Renal cortex interstitium (tissue), 11 donors: ENCODE data around the gene MVB12B. TPM values are rescaled to one million over a fixed set of nuclear protein-coding genes. Genes with fewer than 3 reads are reported as not detected.
"Not testable (repeated sequence)": the region's sequence is repeated elsewhere in the genome, so short reads cannot be mapped to it uniquely, and the experiment has no call there.

ENCODE experiments used
- DNase-seq, 11 donors: peaks; one replicate each; pipeline ENCODE4 v3.0.0-alpha.2; 2013; ENCODE audit warnings: low read depth in 9 of 11, low spot score in 4 of 11; ENCODE audit errors: extremely low read depth in 1 of 11
- polyA plus RNA-seq, 3 donors: library from polyadenylated mRNA; unstranded; fragments of 120-200 nt; gene quantifications; one replicate each; pipeline ENCODE4 v1.2.1, GENCODE V29; 2013; ENCODE audit not compliant: insufficient read length in 3 of 3

Gene MVB12B
- polyA plus RNA-seq, 3 donors: 15.4 to 19.3 (median 16.3) TPM

- no peak for DNase-seq
These were observed 197.9 kb downstream of the MVB12B start for GRCh38 chr9:126524353-126525077.

- DNase-seq: no peak
These were observed 199.8 kb downstream of the MVB12B start for GRCh38 chr9:126526218-126527108.

GRCh38 chr9:126527109-126527825 is 200.6 kb downstream of the MVB12B start:
- DNase-seq: no peak

DNA sequence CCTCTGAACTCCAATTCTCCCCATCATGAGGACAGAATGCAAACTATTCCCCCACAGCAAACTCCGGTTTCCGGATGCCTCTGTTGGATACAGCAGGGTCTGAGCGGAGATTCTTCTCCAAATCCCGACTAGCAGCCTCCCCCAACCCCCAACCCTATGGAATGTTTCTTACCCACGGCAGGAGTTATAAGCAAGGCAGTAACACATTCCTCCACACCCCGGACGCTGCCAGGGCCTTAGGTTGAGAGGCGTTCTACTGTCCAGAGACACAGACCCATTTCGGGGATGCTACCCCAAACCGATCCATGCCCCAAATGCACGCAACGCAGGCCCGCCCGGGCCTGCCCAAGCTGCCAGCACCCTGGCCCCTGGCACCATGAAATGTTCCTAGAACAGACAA is 201.5 kb downstream of the MVB12B start:
- no peak for DNase-seq

GRCh38 chr9:126528915-126529314 is 202.3 kb downstream of the MVB12B start:
- no peak for DNase-seq

GRCh38 chr9:126531035-126531571 is 204.5 kb downstream of the MVB12B start:
- DNase-seq: no peak

GRCh38 chr9:126531591-126531990 is 205.0 kb downstream of the MVB12B start:
- DNase-seq: no peak

DNA sequence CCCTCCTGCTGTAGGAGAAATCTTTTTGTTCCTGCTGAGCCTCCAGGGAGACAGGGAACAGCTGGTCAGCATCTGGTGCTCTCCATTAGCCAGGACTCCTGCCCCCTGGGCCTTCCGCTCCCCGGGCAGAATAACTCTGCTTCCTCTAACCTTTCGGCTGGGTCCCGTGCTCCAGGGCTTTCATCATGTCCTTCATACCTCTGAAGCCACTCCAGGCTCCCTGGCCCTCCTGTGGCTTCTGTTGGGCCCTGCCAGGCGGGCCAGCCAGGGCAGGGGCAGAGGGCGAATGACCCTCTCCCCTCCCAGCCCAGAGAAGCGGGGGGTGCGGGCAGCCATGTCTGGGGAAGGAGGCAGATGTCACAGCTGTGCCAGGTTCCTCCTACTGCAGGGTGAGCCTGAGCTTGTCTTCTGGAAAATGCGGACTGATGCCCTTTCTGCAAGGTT is 205.4 kb downstream of the MVB12B start:
- peak in 2 of 11 donors; percentile 41 to 42 for DNase-seq

GRCh38 chr9:126532489-126532888 is 205.9 kb downstream of the MVB12B start:
- DNase-seq: no peak

DNA sequence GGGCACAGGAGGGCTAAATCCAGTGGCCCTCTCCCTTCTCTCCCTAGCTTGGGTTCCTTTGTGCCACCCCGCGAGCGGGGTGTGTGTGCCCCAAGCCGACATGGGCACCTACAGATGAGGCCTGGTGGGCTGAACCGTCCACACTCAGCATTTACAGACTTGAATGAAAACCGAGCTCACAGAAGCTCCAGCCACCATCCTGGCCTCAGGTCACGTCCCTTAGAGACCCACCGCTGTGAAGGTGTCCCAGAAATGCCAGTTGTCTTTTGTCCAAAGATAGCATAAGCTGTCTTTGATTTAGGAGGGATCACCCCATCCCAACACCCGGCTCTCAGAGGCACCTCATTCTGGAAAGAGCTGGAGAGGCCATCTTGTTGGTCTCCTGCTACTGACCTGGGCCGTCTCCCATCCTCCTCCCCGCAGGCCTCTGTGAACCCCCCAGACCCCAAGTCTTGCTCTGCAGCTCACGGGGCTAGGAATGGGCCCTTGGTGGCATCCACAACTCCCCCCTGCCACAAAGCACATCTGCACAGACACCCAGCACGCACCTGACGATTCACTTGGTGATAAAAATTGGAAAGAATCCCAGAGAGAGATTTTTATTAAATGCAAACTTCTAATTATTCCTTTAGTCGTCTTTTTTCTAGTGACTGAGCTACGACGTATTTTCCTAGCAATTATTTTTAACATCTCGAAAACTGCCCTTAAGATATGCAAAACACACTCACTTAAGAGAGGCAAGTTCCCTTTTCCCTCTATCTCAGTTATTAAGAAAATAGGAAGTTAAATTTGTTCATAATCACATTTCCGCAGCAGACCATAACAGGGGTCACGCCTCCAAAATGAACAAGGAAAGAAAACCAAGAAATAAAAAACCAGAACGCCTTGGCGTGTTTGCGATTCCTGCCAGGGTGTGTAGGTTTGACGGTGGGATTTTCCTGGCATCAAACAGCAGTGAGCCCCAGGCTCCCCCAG is 206.6 kb downstream of the MVB12B start:
- no peak for DNase-seq

DNA sequence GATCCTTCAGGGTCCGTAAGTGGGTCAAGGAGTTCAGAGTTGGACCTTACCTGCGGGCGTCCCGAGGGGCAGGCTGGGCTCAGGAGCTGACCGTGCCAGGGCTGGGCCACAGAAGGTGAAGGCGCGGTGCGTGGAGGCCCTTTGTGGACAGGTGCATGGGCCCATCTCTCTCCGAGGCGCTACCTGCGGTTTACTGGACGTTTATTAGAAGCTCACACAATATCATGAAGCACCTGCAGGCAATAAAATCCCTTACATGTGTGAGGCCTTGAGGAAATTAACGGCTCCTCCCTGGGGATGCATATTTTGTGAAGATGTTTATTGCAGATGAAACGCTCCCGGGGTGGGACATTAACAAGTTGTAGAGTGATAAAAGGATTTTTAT is 207.3 kb downstream of the MVB12B start:
- DNase-seq: no peak

- DNase-seq: no peak
These were observed 208.0 kb downstream of the MVB12B start for GRCh38 chr9:126534431-126535186.

DNA sequence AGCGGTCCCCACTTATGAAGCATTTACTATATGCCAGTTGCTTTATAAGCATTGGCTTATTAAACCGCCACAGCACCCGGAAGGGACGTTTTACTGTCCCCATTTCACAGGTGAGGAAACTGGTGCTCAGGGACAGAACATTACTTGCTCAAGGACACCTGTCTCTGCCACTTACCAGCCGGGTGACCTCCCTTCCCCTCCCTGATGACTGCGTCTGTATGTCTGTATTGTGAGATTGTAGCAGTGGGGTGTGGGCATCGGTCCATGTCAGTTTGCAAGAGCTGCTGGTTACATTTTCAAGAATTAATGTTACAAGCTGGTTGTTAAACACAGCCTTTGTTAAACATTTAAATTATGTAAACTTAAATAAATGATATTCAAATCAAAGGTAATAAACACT is 209.5 kb downstream of the MVB12B start:
- DNase-seq: no peak

GRCh38 chr9:126536841-126537465 is 210.3 kb downstream of the MVB12B start:
- no peak for DNase-seq

GRCh38 chr9:126538550-126538949 is 211.9 kb downstream of the MVB12B start:
- DNase-seq: no peak

DNA sequence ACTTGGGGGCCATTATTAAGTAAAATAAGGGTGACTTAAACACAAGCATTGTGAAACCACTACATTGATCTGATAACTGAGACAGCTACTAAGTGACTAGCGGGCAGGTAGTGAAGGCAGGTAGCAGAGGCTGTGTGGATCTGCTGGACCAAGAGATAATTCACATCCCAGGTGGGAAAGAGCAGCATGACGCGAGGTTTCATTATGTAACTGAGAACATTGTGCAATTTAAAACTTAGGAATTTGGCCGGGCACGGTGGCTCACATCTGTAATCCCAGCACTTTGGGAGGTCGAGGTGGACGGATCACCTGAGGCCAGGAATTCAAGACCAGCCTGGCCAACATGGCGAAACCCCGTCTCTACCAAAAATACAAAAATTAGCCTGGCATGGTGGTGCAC is 213.8 kb downstream of the MVB12B start:
- not testable (repeated sequence) for DNase-seq

DNA sequence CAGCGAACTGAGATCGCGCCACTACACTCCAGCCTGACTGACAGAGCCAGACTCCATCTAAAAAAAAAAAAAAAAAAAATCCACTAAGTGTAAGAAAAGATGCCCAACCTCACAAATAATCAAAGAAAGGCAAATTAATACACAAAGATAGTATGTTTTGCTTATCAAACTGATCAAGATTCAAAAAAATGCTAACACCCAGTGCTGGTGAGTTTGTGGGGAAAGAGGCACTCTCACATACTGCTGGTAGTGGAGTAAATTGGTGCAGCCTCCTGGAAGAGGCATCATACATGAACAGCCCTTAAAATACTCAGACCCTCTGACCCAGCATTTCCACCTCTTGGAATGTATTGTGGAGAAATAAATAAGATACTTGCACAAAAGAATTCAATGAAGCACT is 216.9 kb downstream of the MVB12B start:
- no peak for DNase-seq
